Fibroblast of lung (primary cell): ENCODE results near the gene CEP72. TPM values are rescaled to one million over a fixed set of nuclear protein-coding genes. Genes with fewer than 3 reads are reported as not detected.
A peak's percentile ranks its signal among the peaks of the same experiment; 100 is the strongest.

ENCODE experiments used
- DNase-seq, 2 donors: peaks; one replicate each; pipeline versions ENCODE4 v3.0.0 to v3.0.0-alpha.2; 2010; ENCODE audit warnings: low read depth in 2 of 2
- H2AFZ ChIP-seq: 2 replicates; pipeline ENCODE4 v1.5.1; 2012; ENCODE audit warnings: low read length, control low read depth, inconsistent platforms
- H3K27ac ChIP-seq: 2 replicates; pipeline ENCODE4 v1.5.1; 2011; ENCODE audit warnings: low read length, control low read depth; ENCODE audit not compliant: insufficient read depth
- H3K27me3 ChIP-seq: 2 replicates; pipeline ENCODE4 v1.5.1; 2011; ENCODE audit warnings: mild to moderate bottlenecking, low read length; ENCODE audit not compliant: control insufficient read depth, insufficient read depth
- H3K36me3 ChIP-seq: 2 replicates; pipeline ENCODE4 v1.5.1; 2011; ENCODE audit warnings: low read length; ENCODE audit not compliant: control insufficient read depth, insufficient read depth
- H3K4me1 ChIP-seq: 2 replicates; pipeline ENCODE4 v1.5.1; 2011; ENCODE audit warnings: low read length; ENCODE audit not compliant: control insufficient read depth, insufficient read depth; ENCODE audit errors: extremely low read depth
- H3K4me2 ChIP-seq: 2 replicates; pipeline ENCODE4 v1.5.1; 2011; ENCODE audit warnings: low read length, control low read depth; ENCODE audit not compliant: insufficient read depth; ENCODE audit errors: extremely low read depth
- H3K4me3 ChIP-seq, 4 experiments: fragments of 200-600 bp in 1 of 4; sonication (generic) in 1 of 4; replicated peaks in 1 of 4; 2 replicates each; pipeline ENCODE4 v1.5.1; 2011 to 2016; ENCODE audit warnings: low read length in 4 of 4, low read depth in 3 of 4, mild to moderate bottlenecking in 3 of 4, control low read depth in 2 of 4, inconsistent platforms in 1 of 4, mixed read lengths in 1 of 4; ENCODE audit not compliant: insufficient read depth in 1 of 4; ENCODE audit errors: control extremely low read depth in 1 of 4
- H3K79me2 ChIP-seq: 2 replicates; pipeline ENCODE4 v1.5.1; 2012; ENCODE audit warnings: mild to moderate bottlenecking, low read length, inconsistent platforms; ENCODE audit not compliant: control insufficient read depth, insufficient read depth
- H3K9ac ChIP-seq: 2 replicates; pipeline ENCODE4 v1.5.1; 2011; ENCODE audit warnings: mild to moderate bottlenecking, low read length, control low read depth; ENCODE audit not compliant: insufficient read depth
- H3K9me3 ChIP-seq: 2 replicates; pipeline ENCODE4 v1.5.1; 2012; ENCODE audit warnings: low read depth, low read length; ENCODE audit not compliant: control insufficient read depth, insufficient read depth
- H4K20me1 ChIP-seq: 2 replicates; pipeline ENCODE4 v1.5.1; 2011; ENCODE audit warnings: low read length; ENCODE audit not compliant: control insufficient read depth, insufficient read depth; ENCODE audit errors: extremely low read depth
- CTCF ChIP-seq, 2 donors: IDR thresholded peaks in 1 of 2; conservative IDR thresholded peaks in 1 of 2; 1 replicate in 1 of 2; 2 replicates in 1 of 2; pipeline ENCODE4 v1.5.1; 2011 to 2012; ENCODE audit warnings: low read length in 2 of 2, control low read depth in 1 of 2, inconsistent platforms in 1 of 2, low read depth in 1 of 2, mild to moderate bottlenecking in 1 of 2
- EZH2 ChIP-seq: IDR thresholded peaks from 2 replicates; pipeline ENCODE4 v1.5.1; 2012; ENCODE audit warnings: low read length, control low read depth, mild to moderate bottlenecking; ENCODE audit errors: missing control alignments
- polyA plus RNA-seq, 2 donors: library from polyadenylated mRNA; depleted of rRNA in 1 of 2; stranded (reverse) in 1 of 2; unstranded in 1 of 2; fragments of >200 nt; gene quantifications; 2 replicates each; pipeline ENCODE4 v1.2.1, GENCODE V29; 2011 to 2012; ENCODE audit warnings: missing spikeins in 1 of 2
- total RNA-seq: library from RNA; depleted of rRNA; stranded (reverse); fragments of >200 nt; gene quantifications from 2 replicates; pipeline ENCODE4 v1.2.1, GENCODE V29; 2014

Gene CEP72
- total and polyA plus RNA-seq, 2 donors (not counting 1 experiment from before 2014, with no cell fraction given), result 0.92 to 2.5 TPM

GRCh38 chr5:577800-578199, 34.3 kb upstream of the CEP72 start:
- peaks cover 6% of the 10 kb centered on the region for H3K27me3 ChIP-seq

DNA sequence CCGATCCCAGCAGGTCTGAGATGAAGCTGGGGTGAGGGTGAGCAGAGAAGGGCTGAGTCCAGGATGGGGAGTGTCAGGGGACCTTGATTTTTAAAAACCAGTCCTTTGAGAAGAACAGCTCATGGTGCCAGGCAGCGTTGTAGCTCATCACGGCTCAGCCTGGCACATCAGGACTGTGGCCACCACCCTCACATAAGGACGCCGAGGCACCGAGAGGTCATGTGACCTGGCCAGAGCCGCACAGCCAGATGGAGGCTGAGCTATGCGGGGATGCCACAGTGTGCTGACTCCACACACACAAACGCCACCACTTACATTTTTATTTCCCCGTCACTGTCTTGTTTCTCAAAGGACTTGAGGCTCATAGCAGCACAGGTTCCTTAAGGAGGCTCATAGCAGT, 32.9 kb upstream of the CEP72 start:
- Histone ChIP-seq H3K4me3 (no peak overlapping the region), H3K9me3 (no peaks in the 10 kb centered on the region), H3K9ac (no peak overlapping the region), H2AFZ (no peak overlapping the region), H3K27me3 (peaks cover 6% of the 10 kb centered on the region), H3K4me1 (no peaks in the 10 kb centered on the region), H4K20me1 (no peaks in the 10 kb centered on the region), H3K4me2 (no peak overlapping the region), H3K27ac (no peak overlapping the region), H3K36me3 (no peaks in the 10 kb centered on the region), H3K79me2 (no peaks in the 10 kb centered on the region)
- TF ChIP-seq CTCF (conservative IDR thresholded peaks at IDR 0.05 in 1 of 2, IDR thresholded peaks at IDR 0.05 in 1 of 2; ENCODE audit: low read depth in 1 of 2, low read length in 2 of 2) (no peak), EZH2 (peak; percentile 42)
- no peak for DNase-seq

More at GRCh38 chr5:577800-578199, 34.3 kb upstream of the CEP72 start:
- Histone ChIP-seq H3K27ac (no peak overlapping the region), H3K9me3 (no peaks in the 10 kb centered on the region), H3K4me2 (no peak overlapping the region), H2AFZ (no peak overlapping the region), H3K4me1 (no peaks in the 10 kb centered on the region), H3K4me3 (no peak overlapping the region), H3K9ac (no peak overlapping the region), H4K20me1 (no peaks in the 10 kb centered on the region), H3K79me2 (no peaks in the 10 kb centered on the region), H3K36me3 (no peaks in the 10 kb centered on the region)
- TF ChIP-seq CTCF (conservative IDR thresholded peaks at IDR 0.05 in 1 of 2, IDR thresholded peaks at IDR 0.05 in 1 of 2; ENCODE audit: low read depth in 1 of 2, low read length in 2 of 2) (no peak), EZH2 (no peak)
- no peak for DNase-seq

DNA sequence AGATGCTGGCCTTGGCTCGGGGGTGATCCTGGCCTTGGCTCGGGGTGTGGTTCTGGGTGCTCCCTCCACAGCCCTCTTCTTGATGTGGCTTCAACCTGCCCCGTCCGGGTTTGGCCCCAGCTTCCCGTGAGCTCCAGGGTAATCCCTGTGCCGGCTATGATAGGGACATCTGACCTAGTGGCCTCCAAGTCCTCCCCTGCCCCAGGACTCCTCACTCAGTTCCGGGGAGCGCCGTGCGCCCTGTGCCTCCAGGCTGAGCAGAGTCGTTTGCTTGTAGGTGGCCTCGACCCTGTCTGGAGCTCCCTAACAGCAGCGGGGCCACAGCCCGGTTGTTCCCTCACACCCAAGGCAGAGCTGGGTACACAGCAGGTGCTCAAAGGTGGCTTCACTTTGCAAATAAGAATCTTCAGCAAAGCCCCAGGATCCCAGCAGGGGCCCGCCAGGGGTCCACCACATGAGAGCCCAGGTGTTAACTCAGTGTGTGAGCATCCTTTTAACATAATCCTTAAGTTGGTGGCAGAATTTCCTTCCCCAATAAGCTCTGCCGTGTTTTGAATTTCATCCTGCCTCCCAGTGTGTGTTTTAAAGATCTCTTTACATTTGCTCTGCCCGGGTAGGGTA, 32.3 kb upstream of the CEP72 start:
- no peaks in the 10 kb centered on the region for H3K36me3 ChIP-seq

More for the DNA sequence above, 32.3 kb upstream of the CEP72 start:
- no peak overlapping the region for H3K9ac ChIP-seq
- TF ChIP-seq EZH2 (peak; percentile 10), CTCF (conservative IDR thresholded peaks at IDR 0.05 in 1 of 2, IDR thresholded peaks at IDR 0.05 in 1 of 2; ENCODE audit: low read depth in 1 of 2, low read length in 2 of 2) (no peak)
- no peaks in the 10 kb centered on the region for H4K20me1 ChIP-seq
- peaks cover 6% of the 10 kb centered on the region for H3K27me3 ChIP-seq
- H3K4me3 ChIP-seq, result no peak overlapping the region
- H3K4me2 ChIP-seq, result no peak overlapping the region
- no peak overlapping the region for H3K27ac ChIP-seq
- H3K9me3 ChIP-seq, result no peaks in the 10 kb centered on the region
- H2AFZ ChIP-seq, result no peak overlapping the region
- no peaks in the 10 kb centered on the region for H3K79me2 ChIP-seq
- no peaks in the 10 kb centered on the region for H3K4me1 ChIP-seq
- no peak for DNase-seq
